Stimulated activated CD4-positive, alpha-beta T cell treated with anti-CD3 and anti-CD28 coated beads, Interleukin-1b, Interleukin-23, amount 100 ng/mL, for 1 hour (primary cell): ENCODE data around the gene APOA4.

Experiments
- DNase-seq, 2 donors: peaks; one replicate each; pipeline ENCODE4 v3.0.0-alpha.2; 2020; ENCODE audit warnings: low read depth in 2 of 2

Gene APOA4

DNA sequence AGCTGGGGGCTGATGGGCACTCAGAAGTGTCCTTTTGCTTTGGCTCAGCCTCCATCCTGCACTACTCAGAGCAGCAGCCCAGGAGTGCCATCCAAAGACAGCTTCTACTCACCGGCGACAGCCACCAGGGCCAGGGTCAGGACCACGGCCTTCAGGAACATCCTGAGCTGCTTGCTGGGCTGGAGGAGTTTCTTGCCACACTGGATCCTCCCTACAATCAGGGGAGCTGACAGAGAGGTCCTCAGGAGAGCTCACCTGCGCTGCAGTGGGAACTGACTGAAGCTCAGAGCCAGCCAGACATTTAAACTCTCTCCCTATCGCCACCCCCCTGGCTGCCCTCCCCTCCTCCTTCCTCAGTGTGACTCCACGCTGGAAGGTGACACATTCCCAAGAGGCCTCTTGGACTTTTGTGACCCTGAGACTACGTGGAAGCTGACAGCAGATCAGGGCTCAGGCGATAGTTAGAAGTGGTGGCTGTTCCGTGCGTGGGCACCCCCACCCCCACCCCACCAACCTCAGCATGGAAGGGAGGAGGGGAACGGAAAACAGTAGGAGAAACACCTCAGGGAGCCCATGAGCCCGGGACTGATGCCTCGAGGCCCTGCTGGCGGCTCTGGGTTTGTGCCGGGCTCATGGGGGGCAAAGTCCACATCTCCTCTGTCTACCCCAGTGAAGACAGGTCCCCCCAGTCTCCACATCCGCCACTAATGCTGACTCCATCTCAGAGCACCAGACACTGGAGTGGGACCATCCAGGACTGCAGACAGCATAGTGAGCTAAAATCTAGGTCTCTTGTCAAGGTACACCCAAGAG, at the start of gene APOA4:
TSS of gene APOA4 (minus strand) at position 274 of the 813 bp plus-strand sequence. CDS start at position 161, 113 bp downstream.
- no peak for DNase-seq

DNA sequence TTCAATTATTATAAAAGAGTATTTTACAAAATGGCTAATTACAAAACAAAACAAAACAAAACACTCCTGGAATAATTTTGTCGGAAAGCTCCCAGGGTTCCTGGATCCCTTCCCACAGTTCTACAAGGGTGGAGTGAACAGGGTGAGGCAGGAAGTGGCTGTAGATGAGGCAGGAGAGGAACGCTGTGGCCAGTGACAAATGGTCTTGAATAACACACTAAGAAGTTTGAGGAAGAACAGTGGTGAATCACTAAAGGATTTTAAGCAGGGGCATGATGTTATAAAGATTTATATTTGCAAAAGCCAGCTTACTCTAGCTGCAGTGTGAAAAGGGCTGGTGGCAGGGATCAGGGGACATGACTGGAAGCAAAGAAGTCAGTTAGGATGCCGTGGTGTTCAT, 48.1 kb upstream of the APOA4 start:
- no peak for DNase-seq

DNA sequence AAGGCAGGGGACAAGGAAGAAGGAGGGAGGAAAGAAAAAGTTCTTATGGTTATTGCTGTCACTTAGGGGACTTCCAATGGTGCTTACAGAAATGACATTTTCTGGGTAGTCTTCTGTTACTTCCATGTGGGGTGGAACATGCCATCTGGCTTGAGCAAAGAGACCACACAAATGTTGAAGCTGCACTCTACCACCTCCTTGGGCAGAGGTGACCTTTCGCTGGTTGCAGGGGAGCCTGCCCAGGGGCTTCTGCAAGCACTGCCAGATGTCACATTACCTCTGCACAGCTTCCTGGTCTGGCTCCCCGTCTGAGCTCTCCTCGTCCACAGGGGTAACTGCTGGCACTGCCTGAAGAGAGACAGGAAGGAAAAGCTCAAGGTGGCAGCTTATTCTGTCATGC, 47.0 kb upstream of the APOA4 start:
- DNase-seq, result no peak

DNA sequence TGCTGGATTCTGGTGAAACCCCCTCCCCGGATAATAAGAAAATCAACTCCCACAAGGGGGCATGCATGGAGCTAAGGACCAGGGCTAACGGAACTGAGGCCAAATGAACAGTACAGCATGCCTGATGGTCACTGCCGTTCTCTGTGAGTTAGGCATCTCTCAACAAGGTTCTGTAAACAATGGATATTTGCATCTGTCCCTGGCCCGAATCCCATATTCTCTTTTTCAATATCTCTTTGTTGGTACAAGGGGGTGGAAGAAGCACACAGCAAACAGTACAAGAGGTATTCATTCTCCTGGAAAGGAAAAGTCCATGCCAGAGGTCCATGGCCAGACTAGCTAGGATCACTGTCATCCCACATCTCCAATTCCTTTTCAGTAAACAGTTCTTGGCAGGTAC, 46.5 kb upstream of the APOA4 start:
- no peak for DNase-seq

DNA sequence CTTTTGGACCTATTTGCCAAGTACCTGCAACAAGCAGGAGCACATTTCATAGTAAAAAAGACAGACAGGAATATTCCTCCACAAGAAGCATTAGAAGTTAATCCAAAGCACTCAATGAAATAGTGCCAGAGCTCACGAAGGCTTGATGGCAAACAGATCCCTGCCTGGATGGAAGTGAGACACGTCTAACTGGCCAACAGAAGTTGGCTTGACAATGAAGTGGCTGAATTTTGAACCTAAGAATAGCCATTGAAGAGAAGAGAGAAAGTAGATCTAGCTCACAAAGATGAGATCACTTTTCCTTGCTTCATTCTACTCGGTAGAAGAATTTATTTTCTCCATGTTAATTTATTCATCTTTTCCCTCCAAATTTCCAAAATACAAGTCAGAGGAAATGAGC, 45.0 kb upstream of the APOA4 start:
- DNase-seq, result no peak

DNA sequence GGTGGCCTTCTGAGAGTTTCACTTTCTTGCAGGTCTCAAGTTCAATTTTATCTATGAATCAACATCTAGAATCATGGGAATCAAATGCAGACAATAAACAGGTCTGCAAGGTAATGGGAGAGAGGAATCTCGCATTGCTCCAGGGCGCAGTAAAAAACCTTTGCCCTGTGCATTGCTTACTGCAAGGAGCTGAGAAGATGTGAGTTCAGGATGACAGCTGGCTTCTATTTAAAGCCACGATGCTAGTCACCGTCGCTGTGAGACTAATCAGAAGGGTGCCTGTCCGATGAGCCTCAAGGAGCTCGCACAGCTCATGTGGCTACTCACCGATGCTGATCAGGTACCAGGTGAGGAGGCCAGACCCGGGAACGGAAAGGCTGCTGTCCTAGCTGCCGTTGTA, 44.5 kb upstream of the APOA4 start:
- no peak for DNase-seq

DNA sequence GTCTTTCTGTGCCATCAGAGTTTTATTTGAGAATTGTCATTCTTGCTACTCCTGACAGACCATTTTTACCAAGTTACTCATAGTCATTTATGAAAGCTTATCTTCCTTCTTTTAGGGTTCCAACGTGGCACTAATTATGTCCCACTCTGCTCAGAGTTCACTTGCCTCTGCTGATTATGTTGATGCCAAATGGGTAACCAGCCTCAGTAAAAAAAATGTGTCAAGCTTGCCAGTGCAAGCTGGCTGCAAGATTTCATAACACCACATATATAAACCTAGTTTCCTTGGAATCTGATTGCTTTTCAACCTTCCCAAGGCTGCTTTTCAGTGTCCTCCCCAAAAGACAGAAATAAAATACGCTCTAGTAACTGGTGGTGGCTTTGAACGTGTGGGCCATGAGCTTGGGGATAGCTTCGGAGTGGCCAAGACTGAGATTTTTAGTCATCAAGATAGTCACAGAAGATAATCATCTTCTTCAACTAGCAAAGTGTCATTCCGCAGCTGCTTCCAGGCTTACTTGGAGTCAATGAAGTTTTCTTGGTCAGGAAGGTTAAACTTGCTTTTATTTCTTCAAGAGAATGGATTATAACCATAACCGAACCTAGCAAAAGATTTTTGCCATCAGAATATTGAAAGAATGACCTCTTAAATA, 43.8 kb upstream of the APOA4 start:
- DNase-seq, result no peak

DNA sequence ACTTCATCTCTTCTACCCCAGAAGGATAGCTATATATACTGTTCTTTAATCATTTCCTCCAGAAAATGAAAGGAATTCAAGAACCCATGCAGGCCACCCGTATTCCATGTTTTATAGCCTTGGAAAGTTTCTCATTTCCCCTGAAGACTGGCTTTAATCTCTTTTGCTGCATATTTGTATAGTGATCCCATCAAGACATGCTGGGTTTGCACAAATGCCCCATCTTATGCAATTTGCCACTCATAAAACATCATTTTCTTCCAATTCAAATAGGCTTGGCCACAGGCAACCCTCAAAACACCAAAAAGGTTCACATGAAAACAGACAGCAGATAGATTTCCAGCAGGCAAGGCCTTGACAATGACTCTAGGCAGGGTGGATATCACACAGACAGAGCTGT, 42.6 kb upstream of the APOA4 start:
- DNase-seq, result no peak

DNA sequence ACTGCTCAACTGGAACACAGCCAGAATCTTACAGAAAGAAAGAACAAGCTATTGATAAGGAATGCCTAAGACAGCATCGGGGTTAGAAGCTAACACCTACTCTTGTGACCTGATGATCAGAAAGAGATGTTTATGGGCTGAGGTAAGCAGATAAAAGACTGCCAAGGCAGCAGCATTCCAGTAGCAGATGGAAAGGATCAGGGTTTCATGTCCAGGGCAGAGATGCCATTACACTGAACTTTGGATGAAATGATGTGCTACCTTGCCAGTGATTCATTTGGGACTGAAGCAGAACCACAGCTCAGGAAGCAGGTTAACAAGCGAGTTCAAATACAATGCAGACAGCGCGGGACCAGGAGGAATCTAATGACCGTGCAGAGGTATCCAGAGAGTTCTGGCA, 41.4 kb upstream of the APOA4 start:
- no peak for DNase-seq

DNA sequence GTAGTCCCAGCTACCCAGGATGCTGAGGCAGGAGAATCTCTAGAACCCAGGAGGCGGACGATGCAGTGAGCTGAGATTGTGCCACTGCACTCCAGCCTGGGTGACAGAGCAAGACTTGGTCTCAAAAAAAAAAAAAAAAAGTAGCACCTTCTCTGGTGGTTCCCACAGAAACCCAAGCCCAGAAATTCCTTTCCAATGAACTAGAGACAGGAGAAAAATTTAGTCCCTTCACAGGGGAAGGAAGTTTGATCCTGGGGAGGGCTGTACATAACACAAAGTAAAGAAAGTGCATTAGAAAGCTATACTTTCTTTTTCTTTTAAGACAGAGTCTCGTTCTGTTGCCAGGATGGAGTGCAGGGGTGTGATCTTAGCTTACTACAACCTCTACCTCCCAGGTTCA, 39.8 kb upstream of the APOA4 start:
- no peak for DNase-seq

DNA sequence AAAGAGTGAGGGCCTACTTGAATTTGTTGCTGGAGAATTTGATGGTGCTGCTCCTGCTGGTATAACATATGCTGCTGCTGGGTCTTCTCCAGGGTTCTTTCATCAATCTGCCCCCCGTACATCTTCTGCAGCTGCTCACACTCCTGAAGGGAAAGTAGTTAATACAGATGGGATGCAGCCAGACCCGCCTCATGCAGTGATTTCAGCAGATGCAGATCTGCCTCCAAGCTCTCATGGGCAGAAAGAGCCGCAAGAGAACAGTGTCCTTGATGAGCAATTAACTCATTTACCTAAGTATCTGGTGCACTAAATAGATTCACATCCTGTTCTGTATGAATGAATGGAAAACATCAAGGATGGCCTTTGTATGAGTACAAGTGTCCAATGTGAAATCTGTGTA, 39.1 kb upstream of the APOA4 start:
- DNase-seq, result no peak

DNA sequence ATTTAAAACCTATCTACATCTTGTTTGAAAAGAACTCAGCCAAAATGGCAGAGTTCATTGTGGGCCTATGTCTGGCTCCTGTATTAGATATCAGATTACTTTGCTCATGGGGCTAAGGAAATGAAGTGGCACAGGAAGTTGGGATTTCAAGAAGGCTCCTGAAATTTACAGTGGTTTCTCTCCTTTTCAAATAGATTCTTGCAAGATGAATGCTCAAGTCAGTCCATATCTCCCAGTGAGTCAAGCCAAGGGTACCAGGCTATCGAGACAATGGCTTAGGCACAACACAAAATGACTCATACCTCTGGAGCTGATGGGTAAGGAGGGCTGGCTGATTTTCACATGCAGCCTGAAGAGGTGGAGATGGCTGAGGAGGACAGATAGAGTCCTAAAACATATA, 38.4 kb upstream of the APOA4 start:
- DNase-seq, result no peak

DNA sequence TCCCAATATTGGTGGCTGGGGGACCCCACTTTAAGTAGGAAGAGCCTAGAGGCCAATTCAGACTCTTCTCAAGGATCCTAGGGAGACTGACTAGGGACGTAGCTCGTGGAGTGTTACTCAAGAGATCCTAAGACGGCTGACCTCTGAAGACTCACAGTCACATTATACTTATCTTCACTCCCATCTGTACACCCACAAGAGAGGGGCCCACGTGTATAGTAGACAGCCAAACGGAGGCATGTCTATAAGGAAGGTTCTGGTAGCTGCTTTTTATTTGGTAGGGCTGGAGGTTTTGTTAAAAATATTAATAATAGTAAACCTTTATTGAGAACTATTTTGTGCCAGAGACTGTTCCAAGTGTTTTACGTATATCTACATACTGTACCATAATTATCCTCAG, 37.2 kb upstream of the APOA4 start:
- no peak for DNase-seq

DNA sequence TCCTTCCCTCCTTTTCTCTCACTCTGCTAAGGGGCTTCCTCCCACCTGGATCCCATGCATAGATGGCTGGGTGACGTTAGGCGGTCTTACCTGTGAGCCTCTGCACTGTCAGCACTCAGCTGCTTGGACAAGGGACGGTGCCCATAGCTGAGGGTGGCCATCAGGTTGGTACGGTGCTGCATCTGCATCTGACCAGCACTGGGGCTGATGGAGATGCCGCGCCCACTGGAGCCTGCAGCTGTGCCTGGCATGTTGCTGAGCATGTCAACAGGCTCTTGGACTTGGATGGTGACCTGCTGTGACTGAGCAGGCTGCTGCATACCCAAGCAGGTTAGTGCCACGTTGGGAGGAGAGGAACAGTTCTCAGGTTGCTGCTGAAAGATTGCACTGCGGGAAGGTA, 36.1 kb upstream of the APOA4 start:
- DNase-seq, result no peak

DNA sequence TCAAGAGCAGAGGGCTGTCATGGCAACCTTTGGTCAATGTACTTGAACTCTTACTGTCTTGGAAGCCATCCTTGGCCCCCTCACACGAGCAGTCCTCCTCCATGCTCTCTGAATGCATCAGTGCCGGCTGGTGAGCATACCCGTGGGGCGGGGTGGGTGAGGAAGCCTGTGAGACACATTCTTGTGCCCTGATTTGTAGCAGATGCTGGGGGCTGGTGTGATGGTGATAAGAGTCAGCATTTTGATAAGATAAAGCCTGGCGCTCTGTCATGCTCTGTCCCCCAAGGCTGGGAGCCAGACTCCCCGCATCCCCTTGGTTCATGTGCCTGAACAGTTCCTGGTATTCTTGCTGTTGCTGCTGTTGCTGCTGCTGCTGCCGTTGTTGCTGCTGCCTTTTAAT, 34.8 kb upstream of the APOA4 start:
- DNase-seq, result no peak

DNA sequence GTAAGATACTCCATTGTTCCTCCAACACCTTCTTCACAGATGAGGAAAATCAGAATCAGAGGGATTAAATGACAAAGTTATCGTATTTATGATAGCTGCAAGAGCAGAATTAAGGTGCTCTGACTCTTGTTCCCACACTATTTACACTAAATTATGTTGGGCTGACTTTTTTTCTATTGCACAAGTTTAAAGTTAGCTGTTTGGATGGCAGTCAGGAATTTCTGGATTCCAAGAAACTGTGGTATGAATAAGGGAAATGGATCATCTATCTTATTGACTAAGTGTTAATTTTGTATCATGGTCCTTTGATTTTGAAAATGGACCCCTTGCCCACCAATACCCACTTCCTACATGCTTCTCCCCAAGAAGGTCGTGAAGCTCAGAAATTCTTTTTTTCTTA, 34.2 kb upstream of the APOA4 start:
- no peak for DNase-seq

DNA sequence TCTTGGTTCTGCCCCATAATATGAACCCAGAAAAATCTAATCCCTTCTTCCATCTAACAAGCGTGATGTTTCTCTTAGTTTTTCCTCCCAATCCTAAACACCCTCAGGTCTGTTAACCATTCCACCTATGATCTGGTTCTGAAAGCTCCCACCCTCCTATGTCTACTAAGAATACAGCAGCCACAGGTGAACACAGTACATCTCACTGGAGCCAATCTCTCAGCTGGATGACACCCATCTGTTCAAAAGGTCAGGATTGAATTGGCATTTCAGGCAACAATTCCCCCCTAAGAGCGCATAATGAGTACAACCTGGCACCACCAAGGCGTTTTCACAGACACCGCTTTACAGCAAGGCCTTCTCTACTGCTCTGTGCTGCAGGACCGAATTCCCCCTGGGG, 33.3 kb upstream of the APOA4 start:
- DNase-seq, result no peak

DNA sequence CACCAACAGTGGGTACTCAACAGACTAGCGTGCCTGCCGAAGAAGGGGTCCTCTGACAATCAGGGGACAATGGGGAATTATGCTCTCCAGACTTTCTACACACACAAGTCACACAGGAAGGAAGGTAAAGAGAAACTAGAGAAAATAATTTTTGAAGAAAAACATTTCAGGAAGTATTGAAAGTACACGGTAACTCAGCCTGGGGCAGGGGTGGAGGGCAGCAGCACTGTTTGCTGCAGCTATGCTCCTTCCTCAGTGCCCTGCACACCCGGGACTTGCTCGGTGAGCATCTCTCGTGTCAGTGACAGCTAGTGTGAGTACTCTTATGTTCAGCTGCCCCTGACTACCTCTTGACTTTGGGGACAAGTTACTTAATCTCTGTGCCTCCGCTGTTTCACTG, 32.3 kb upstream of the APOA4 start:
- no peak for DNase-seq

DNA sequence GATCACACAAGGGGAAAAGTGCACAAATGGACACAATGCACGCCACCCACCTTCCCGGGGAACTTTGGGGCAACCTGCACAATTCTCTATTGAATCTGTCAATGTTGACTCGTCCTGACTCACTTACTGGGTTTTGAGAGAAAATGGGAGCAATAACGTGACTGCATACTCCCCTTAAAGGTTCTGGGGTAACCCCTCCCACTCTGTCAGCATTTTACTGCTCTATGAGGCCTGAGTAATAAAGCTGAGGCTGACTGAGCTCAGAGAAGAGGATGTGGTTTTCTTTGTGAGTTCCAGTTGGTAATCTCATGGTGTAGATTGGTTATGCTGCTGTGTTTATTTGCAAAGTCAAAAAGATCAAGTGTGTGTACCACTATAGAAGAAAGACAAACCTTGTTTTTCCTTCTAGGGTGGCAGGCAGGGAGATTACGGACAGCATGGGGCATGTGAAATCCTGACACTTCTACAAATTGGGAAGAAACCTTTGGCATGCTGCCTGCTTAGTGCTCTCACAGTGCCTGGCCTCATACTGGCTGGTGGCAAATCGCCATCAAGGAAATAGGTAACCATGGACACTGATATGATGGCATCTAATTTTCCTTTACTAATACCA, 30.5 kb upstream of the APOA4 start:
- DNase-seq, result peak; percentile 11 to 38

DNA sequence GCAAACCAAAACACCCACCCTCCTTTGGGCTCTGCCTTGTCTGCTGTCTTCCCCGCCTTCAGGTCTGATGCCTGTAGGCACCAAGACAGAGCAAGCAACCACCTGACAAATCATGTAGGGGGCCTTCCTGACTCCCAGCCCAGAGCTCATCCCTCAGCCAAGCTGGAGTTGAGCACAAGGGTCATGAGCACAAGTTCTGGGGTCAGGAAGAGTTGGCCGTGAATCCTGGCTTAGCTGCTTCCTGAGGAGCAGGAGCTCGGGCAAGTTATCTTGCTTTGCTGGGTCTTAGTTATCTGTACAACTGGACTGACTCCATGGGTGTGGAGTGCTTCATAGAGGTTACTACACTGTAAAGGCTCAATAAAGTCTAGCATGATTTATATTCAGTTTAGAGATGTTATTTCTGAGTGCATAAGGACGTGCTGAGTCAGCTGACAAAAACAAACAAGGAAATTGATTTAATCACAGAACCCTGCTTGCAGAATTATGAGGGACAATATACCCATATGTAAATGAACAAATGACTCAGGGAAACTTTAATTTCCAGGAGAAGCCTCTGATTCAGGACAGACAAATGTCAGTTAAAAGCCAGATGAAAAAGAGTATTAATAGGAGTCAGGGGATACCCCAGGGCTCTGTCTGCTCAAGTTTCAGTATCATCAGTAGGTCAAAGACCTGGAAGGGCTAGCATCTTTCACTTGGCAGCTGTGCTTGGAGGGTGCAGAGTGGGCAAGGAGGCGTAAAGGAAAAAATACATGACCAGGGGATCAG, 29.3 kb upstream of the APOA4 start:
- DNase-seq, result no peak

DNA sequence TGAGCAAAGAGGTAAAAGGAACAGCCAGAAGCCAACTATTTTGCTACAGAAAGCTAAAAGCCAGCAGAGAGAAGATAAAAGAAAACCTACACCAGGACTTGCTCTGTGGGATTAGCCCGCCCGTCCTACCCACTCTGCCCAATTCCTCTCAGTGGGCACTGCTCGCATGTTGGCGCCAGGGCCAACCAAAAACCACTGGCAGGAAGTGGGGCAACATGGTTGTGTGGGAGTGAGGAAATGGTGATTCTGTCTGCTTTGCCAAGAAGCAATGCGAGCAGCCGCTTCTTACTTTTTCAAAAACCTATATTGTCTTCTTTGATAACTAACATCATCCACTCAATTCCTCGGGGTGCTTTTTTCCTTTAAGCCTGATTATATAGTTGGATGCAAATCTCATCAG, 28.5 kb upstream of the APOA4 start:
- DNase-seq, result no peak

DNA sequence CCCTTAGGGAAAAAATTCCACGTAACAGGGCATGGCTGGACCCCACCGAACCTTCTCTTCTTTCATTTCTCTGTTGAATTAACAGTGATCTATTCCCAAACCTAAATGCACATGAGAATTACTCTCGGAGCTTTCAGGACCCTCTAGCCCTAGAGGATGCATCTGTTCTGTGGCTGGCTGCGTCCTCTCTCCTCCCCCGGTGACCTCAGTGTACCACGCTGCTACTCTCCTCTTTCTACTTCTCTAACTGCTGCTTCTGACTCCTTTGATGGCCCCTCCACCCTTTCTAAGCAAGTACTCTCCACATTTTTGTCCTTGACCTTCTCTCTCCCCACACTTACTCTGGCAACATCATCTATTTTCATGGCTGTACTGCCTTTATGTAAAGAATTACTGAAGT, 26.4 kb upstream of the APOA4 start:
- DNase-seq, result no peak
